K562 (cell line): ENCODE results near the gene MICOS13. TPM values are rescaled to one million over a fixed set of nuclear protein-coding genes. Genes with fewer than 3 reads are reported as not detected.

Experiments
- ATAC-seq: fragments of 200-7000 bp; cut with Tn5 transposase; 3 replicates; pipeline ENCODE4 v1.9.1; 2020; ENCODE audit warnings: moderate library complexity
- BruUV-seq: library from RNA; stranded (reverse); fragments of 400-500 nt; replicated peaks from 2 replicates; lab custom pipeline; 2021; lab: Mats Ljungman, UMichigan
- CTCF ChIA-PET: fragments of 300-600 bp; formaldehyde crosslinking; extraction: SDS; loops from one replicate; lab custom pipeline; 2021; ENCODE audit warnings: low intra/inter-chr PET ratio; lab: Yijun Ruan, JAX
- POLR2A ChIA-PET: fragments of 300-600, 350-650 bp; sonication (Branson Sonifier 250); formaldehyde crosslinking; extraction: SDS; loops from one replicate; lab custom pipeline; 2021; ENCODE audit warnings: antibody characterized with exemption, inconsistent platforms; lab: Yijun Ruan, JAX
- DNase-seq, 4 experiments: peaks; one replicate each; pipeline versions ENCODE4 v3.0.0 to v3.0.0-alpha.2; 2011 to 2018; ENCODE audit warnings: low spot score in 3 of 4, mixed read lengths in 3 of 4; ENCODE audit errors: extremely low read depth in 1 of 4
- FAIRE-seq: peaks from 2 replicates; lab custom pipeline; 2011; peaks lifted over from hg19 to GRCh38; lab: Jason Lieb, UNC
- H2AFZ ChIP-seq: 2 replicates; pipeline ENCODE4 v1.6.0; 2011; ENCODE audit warnings: low read depth, low read length, control low read depth, inconsistent platforms
- H3K27ac ChIP-seq: fragments of 200-600 bp; 3 replicates; pipeline ENCODE4 v1.8.0; 2011; ENCODE audit warnings: low read depth, mild to moderate bottlenecking, control low read depth, inconsistent platforms, low read length, moderate library complexity, mixed read lengths; ENCODE audit errors: extremely low read depth
- H3K27me3 ChIP-seq, 2 experiments: fragments of 300-600 bp in 1 of 2; 2 replicates in 1 of 2; 3 replicates in 1 of 2; pipeline versions ENCODE4 v1.6.0 to v1.8.0; 2011; ENCODE audit warnings: inconsistent platforms in 2 of 2, low read length in 2 of 2, mild to moderate bottlenecking in 1 of 2, mixed read lengths in 1 of 2, moderate library complexity in 1 of 2; ENCODE audit not compliant: control insufficient read depth in 2 of 2, insufficient read depth in 2 of 2
- H3K36me3 ChIP-seq: fragments of 300-600 bp; 3 replicates; pipeline ENCODE4 v1.8.0; 2011; ENCODE audit warnings: mild to moderate bottlenecking, low read length, inconsistent platforms; ENCODE audit not compliant: control insufficient read depth, insufficient read depth
- H3K4me1 ChIP-seq, 2 experiments: fragments of 200-600 bp in 1 of 2; replicated peaks in 1 of 2; 2 replicates in 1 of 2; 3 replicates in 1 of 2; pipeline versions ENCODE4 v1.5.1 to v1.8.0; 2011; ENCODE audit warnings: inconsistent platforms in 2 of 2, low read length in 2 of 2, mild to moderate bottlenecking in 1 of 2, mixed read lengths in 1 of 2, moderate library complexity in 1 of 2; ENCODE audit not compliant: control insufficient read depth in 2 of 2, insufficient read depth in 2 of 2
- H3K4me2 ChIP-seq: 2 replicates; pipeline ENCODE4 v1.6.1; 2011; ENCODE audit warnings: low read length, control low read depth, inconsistent platforms, mixed read lengths; ENCODE audit not compliant: insufficient read depth
- H3K4me3 ChIP-seq: fragments of 200-600 bp; sonication (generic), shearing (Covaris generic); 2 replicates; pipeline ENCODE4 v1.5.1; 2016; ENCODE audit warnings: control low read depth, inconsistent platforms
- H3K79me2 ChIP-seq: fragments of 200-600 bp; 3 replicates; pipeline ENCODE4 v1.8.0; 2011; ENCODE audit warnings: low read length, inconsistent platforms; ENCODE audit not compliant: control insufficient read depth, insufficient read depth
- H3K9ac ChIP-seq, 2 experiments: 2 replicates each; pipeline versions ENCODE4 v1.6.0 to v1.6.1; 2011; ENCODE audit warnings: low read depth in 2 of 2, low read length in 2 of 2, control low read depth in 1 of 2, inconsistent platforms in 1 of 2, mild to moderate bottlenecking in 1 of 2, mixed read lengths in 1 of 2; ENCODE audit not compliant: insufficient read depth in 1 of 2
- H3K9me1 ChIP-seq: one replicate; pipeline ENCODE4 v1.6.0; 2011; ENCODE audit warnings: inconsistent platforms, mild to moderate bottlenecking, low read length, moderate library complexity; ENCODE audit not compliant: control insufficient read depth, insufficient read depth
- H3K9me3 ChIP-seq: replicated peaks from 2 replicates; pipeline ENCODE4 v1.5.1; 2011; ENCODE audit warnings: low read depth, low read length, inconsistent platforms; ENCODE audit not compliant: control insufficient read depth, insufficient read depth
- H4K20me1 ChIP-seq: replicated peaks from 2 replicates; pipeline ENCODE4 v1.6.1; 2011; ENCODE audit warnings: low read length, inconsistent platforms, mixed read lengths; ENCODE audit not compliant: control insufficient read depth, insufficient read depth
- ADNP ChIP-seq: fragments of 200-800 bp; sonication (Bioruptor generic); IDR thresholded peaks from 2 replicates; pipeline ENCODE4 v1.6.1; 2016; ENCODE audit warnings: missing genetic modification characterization, missing compliant biosample characterization
- KDM4B ChIP-seq, 2 experiments: fragments of 450-650 bp in 1 of 2; sonication (generic) in 1 of 2; IDR thresholded peaks; 2 replicates each; pipeline ENCODE4 v1.6.1; 2016 to 2017; ENCODE audit warnings: borderline replicate concordance in 2 of 2, antibody characterized with exemption in 1 of 2, low read depth in 1 of 2, mild to moderate bottlenecking in 1 of 2
- NCOA2 ChIP-seq, 2 experiments: fragments of 450-650 bp; IDR thresholded peaks; 2 replicates each; pipeline ENCODE4 v1.6.1; 2018; ENCODE audit warnings: mild to moderate bottlenecking in 2 of 2, moderate library complexity in 1 of 2; ENCODE audit not compliant: partially characterized antibody in 2 of 2
- SIN3B ChIP-seq: fragments of 450-650 bp; IDR thresholded peaks from 2 replicates; pipeline ENCODE4 v1.6.1; 2017; ENCODE audit warnings: low read depth, mild to moderate bottlenecking, moderate library complexity
- ZNF12 ChIP-seq: sonication (generic); formaldehyde crosslinking; IDR thresholded peaks from 2 replicates; pipeline ENCODE4 v1.4.0; 2020; ENCODE audit warnings: mild to moderate bottlenecking, missing genetic modification reagents
- WGBS: fragments of 100-300 bp; shearing (Covaris generic); methylation state at CpG from one replicate; pipeline ENCODE4 v1.1.6; 2016; ENCODE audit warnings: low coverage, mixed read lengths; ENCODE audit not compliant: insufficient coverage; ENCODE audit errors: missing lambda C conversion rate; 5-methylcytosine and 5-hydroxymethylcytosine counted together
- in situ Hi-C: fragments of 300-500 bp; cut with MboI; formaldehyde crosslinking; loops from 4 replicates; pipeline ENCODE4 v1.15.0; 2018; ENCODE audit warnings: inconsistent platforms, mixed read lengths
- intact Hi-C: fragments of 100-400 bp; cut with micrococcal nuclease; formaldehyde crosslinking; loops from 2 replicates; pipeline ENCODE4 v1.14.2; 2022
- polyA plus RNA-seq, 8 experiments: library from polyadenylated mRNA; depleted of rRNA in 4 of 8; stranded (reverse) in 5 of 8; unstranded in 3 of 8; fragments of >200 nt; fragmentation: Nextera tagmentation in 2 of 8; fragmentation: Illumina TruSeq in 1 of 8; extraction: Ambion mirVana in 2 of 8; extraction: Trizol in 1 of 8; gene quantifications; 2 replicates each; pipeline versions ENCODE4 v1.2.1 to v1.2.3, GENCODE V29; 2011 to 2014; ENCODE audit warnings: inconsistent platforms in 1 of 8, missing spikeins in 1 of 8
- total RNA-seq, 7 experiments: library from RNA; depleted of rRNA in 6 of 7; stranded (reverse); fragments of >200 nt in 6 of 7; fragmentation: Illumina TruSeq in 2 of 7; extraction: Trizol in 2 of 7; gene quantifications; 2 replicates each; pipeline versions ENCODE4 v1.2.1 to v1.2.3, GENCODE V29; 2011 to 2021; ENCODE audit warnings: low replicate concordance in 1 of 7
- TF ChIP-seq, protein P1 (sequence below): fragments of 450-650 bp; IDR thresholded peaks from 2 replicates; pipeline ENCODE4 v1.6.1; 2016; ENCODE audit warnings: missing biosample characterization, missing genetic modification characterization
- TF ChIP-seq, protein P2 (sequence below): fragments of 450-650 bp; IDR thresholded peaks from 2 replicates; pipeline ENCODE4 v1.6.1; 2017; ENCODE audit warnings: antibody characterized with exemption, mild to moderate bottlenecking
- TF ChIP-seq, protein P3 (sequence below): fragments of 450-650 bp; formaldehyde crosslinking; conservative IDR thresholded peaks from 2 replicates; pipeline ENCODE4 v1.4.0; 2022; ENCODE audit warnings: mild to moderate bottlenecking, missing genetic modification characterization

MICOS13 gene
- total and polyA plus RNA-seq, 9 of the 15 experiments (the other 6 are each of a cell fraction or from before 2014, with no cell fraction given): 15.5 to 220 (median 49.4) TPM

DNA sequence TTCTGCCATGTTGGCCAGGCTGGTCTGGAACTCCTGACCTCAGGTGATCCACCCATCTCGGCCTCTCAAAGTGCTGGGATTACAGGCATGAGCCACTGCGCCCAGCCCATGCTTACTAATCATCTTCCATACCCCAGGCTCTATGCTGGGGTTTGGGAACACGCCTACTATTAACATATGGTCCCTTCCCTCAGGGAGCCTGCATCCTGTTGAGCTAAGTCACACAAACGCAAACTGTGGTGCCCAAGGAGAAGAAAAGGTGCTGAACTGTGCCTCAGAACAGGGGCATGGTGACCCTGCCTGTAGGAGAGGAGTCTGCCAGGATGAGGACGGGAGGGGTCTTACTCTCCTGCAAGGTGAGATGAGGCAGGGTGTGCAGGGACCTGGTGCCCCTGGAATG, 5.6 kb downstream of the MICOS13 start:
- H3K9ac ChIP-seq: peak overlapping the region in 1 of 2 experiments; percentile 10; a peak in 1 of 4 replicates
- intact Hi-C loops: no loop called here
- no peaks in the 10 kb centered on the region for H3K27me3 ChIP-seq
- no peak for ATAC-seq
- peaks cover 23% of the 10 kb centered on the region; the same call in 2 of the 3 replicates for H3K36me3 ChIP-seq
- H3K4me1 ChIP-seq: peaks cover 16 to 41% of the 10 kb centered on the region in 2 experiments
- CTCF ChIA-PET: no interaction called here
- POLR2A ChIA-PET: interaction anchor here (0.6 to 2.8 kb wide), 5 partner anchors 12 to 590 kb away, joined by 3 to 9 read pairs (median 3); partner anchors contain the start of gene RPL36
- no peak overlapping the region for H3K27ac ChIP-seq
- no peak overlapping the region for H3K4me2 ChIP-seq
- 48% methylated on average over 5 of the region's 5 CpGs for WGBS
- peak; percentile 11 for FAIRE-seq
- H4K20me1 ChIP-seq: no peaks in the 10 kb centered on the region; the same call in 1 of the 2 replicates
- no peaks in the 10 kb centered on the region for H3K9me3 ChIP-seq
- BruUV-seq: no TSS peak
- in situ Hi-C loops: no loop called here
- H3K9me1 ChIP-seq: no peaks in the 10 kb centered on the region
- peaks cover 7% of the 10 kb centered on the region for H3K79me2 ChIP-seq
- H3K4me3 ChIP-seq: no peak overlapping the region
- no peak overlapping the region for H2AFZ ChIP-seq
- no peak for DNase-seq
- no peak for TF ChIP-seq ADNP
- TF ChIP-seq ZNF12 (CRISPR knock-in tag): no peak
- no peak for TF ChIP-seq KDM4B (IDR thresholded peaks at IDR 0.05; ENCODE audit: borderline replicate concordance in 2 of 2, low read depth in 1 of 2)
- TF ChIP-seq, all 486 proteins: peak for 0

DNA sequence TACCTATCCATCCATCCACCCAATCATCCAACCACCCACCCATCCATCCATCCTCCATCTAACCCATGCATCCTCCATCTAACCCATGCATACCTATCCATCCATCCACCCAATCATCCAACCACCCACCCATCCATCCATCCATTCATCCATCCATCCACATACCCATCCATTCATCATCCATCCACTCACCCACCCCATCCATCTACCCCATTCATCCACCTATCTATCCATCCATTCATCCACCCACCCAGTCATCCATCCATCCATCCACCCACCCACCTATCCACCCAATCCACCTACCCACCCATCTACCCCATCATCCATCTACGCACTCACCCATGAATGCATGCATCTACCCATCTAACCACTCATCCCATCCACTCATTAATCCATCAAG, 6.6 kb downstream of the MICOS13 start:
- Histone ChIP-seq H3K9me3 (no peaks in the 10 kb centered on the region), H3K27ac (no peak overlapping the region), H3K36me3 (peaks cover 28% of the 10 kb centered on the region; the same call in 2 of the 3 replicates), H3K27me3 (no peaks in the 10 kb centered on the region), H4K20me1 (no peaks in the 10 kb centered on the region; the same call in 1 of the 2 replicates), H3K9ac (no peak overlapping the region), H3K4me3 (no peak overlapping the region), H3K79me2 (no peaks in the 10 kb centered on the region), H2AFZ (no peak overlapping the region), H3K9me1 (no peaks in the 10 kb centered on the region), H3K4me1 (peaks cover 10 to 33% of the 10 kb centered on the region in 2 experiments; a peak in 4 of 5 replicates), H3K4me2 (no peak overlapping the region)
- DNase-seq (no peak), FAIRE-seq (peak; percentile 44), ATAC-seq (no peak)
- no TSS peak for BruUV-seq
- CTCF ChIA-PET: no interaction called here
- in situ Hi-C loops: no loop called here
- WGBS: 89% methylated on average over 1 of the region's 1 CpG
- intact Hi-C loops: no loop called here
- POLR2A ChIA-PET: no interaction called here
- no peak for TF ChIP-seq SIN3B
- TF ChIP-seq, protein P1, sequence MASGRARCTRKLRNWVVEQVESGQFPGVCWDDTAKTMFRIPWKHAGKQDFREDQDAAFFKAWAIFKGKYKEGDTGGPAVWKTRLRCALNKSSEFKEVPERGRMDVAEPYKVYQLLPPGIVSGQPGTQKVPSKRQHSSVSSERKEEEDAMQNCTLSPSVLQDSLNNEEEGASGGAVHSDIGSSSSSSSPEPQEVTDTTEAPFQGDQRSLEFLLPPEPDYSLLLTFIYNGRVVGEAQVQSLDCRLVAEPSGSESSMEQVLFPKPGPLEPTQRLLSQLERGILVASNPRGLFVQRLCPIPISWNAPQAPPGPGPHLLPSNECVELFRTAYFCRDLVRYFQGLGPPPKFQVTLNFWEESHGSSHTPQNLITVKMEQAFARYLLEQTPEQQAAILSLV (tag): no peak
- TF ChIP-seq, protein P2, sequence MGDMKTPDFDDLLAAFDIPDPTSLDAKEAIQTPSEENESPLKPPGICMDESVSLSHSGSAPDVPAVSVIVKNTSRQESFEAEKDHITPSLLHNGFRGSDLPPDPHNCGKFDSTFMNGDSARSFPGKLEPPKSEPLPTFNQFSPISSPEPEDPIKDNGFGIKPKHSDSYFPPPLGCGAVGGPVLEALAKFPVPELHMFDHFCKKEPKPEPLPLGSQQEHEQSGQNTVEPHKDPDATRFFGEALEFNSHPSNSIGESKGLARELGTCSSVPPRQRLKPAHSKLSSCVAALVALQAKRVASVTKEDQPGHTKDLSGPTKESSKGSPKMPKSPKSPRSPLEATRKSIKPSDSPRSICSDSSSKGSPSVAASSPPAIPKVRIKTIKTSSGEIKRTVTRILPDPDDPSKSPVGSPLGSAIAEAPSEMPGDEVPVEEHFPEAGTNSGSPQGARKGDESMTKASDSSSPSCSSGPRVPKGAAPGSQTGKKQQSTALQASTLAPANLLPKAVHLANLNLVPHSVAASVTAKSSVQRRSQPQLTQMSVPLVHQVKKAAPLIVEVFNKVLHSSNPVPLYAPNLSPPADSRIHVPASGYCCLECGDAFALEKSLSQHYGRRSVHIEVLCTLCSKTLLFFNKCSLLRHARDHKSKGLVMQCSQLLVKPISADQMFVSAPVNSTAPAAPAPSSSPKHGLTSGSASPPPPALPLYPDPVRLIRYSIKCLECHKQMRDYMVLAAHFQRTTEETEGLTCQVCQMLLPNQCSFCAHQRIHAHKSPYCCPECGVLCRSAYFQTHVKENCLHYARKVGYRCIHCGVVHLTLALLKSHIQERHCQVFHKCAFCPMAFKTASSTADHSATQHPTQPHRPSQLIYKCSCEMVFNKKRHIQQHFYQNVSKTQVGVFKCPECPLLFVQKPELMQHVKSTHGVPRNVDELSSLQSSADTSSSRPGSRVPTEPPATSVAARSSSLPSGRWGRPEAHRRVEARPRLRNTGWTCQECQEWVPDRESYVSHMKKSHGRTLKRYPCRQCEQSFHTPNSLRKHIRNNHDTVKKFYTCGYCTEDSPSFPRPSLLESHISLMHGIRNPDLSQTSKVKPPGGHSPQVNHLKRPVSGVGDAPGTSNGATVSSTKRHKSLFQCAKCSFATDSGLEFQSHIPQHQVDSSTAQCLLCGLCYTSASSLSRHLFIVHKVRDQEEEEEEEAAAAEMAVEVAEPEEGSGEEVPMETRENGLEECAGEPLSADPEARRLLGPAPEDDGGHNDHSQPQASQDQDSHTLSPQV: no peak
- TF ChIP-seq, protein P3, sequence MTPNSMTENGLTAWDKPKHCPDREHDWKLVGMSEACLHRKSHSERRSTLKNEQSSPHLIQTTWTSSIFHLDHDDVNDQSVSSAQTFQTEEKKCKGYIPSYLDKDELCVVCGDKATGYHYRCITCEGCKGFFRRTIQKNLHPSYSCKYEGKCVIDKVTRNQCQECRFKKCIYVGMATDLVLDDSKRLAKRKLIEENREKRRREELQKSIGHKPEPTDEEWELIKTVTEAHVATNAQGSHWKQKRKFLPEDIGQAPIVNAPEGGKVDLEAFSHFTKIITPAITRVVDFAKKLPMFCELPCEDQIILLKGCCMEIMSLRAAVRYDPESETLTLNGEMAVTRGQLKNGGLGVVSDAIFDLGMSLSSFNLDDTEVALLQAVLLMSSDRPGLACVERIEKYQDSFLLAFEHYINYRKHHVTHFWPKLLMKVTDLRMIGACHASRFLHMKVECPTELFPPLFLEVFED (CRISPR knock-in tag): peak; percentile 63; the same call in 1 of the 2 replicates
- no peak for TF ChIP-seq NCOA2 (IDR thresholded peaks at IDR 0.05; ENCODE audit: partially characterized antibody in 2 of 2)
